ENCODE results near the gene ABHD4. TPM values are rescaled to one million over a fixed set of nuclear protein-coding genes. Genes with fewer than 3 reads are reported as not detected.

The ABHD4 gene
- total RNA-seq, 5 donors from 2014 or later (not counting 1 experiment from before 2014, with no cell fraction given): 10.1 to 20.9 (median 17.3) TPM

DNA sequence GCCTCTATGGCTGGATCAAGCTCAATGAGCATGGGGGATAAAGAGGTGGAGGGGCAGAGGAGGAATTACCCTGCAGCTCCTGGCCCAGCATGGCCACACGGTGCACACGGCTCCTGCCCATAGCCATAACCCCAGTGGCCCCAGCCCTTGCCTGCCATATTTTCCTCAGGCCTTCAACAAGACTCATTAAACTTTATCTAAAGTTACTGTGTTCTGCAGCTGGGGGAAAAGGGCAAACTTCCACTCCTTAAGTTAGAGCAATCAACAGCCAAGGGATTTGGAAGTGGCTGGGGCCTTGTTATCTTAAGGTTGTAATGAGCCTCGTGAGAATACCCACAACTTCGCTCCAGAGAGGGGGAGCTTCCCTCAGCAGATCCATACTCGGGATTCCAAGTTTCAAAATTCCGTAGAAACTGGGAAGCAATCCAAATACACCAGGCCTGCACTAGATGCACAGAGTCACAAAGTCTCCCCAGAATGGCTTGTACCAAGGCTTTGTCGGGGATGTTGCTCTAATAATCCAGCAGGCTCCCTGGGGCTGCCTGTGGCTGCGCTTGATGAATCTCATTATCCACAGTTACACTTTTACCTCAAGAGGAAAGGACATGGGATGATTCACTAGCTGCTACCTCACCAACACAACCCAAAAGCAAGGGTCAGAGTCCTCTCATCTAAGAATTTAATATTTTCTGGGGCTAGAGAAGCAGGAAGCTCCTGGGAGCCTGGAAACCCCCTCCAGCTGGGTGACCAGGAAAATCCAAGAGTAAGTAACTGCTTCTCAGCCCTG, 59.0 kb downstream of the ABHD4 start:
- POLR2A ChIA-PET: interaction anchor here in 1 of 2 donors (0.6 kb wide), 1 partner anchor 25 kb away, joined by 4 read pairs; no protein-coding TSS in a partner anchor
- no peaks in the 10 kb centered on the region for H3K27me3 ChIP-seq (replicated peaks in 1 of 2; ENCODE audit: control insufficient read depth in 2 of 2, extremely low read depth in 1 of 2, insufficient read depth in 2 of 2, low read length in 1 of 2)
- no peak overlapping the region for H3K27ac ChIP-seq (ENCODE audit: low read length)
- H3K36me3 Mint-ChIP-seq: no peaks in the 10 kb centered on the region
- H3K4me3 Mint-ChIP-seq: no peak overlapping the region
- DNase-seq: no peak
- H3K27me3 Mint-ChIP-seq: no peaks in the 10 kb centered on the region
- CTCF ChIA-PET: interaction anchor here (0.6 to 0.7 kb wide), 2 partner anchors 292 to 299 kb away, joined by 3 read pairs; no protein-coding TSS in a partner anchor
- no peak overlapping the region for H3K4me3 ChIP-seq (ENCODE audit: control insufficient read depth in 1 of 2, extremely low read depth in 1 of 2, low read length in 1 of 2)
- no peaks in the 10 kb centered on the region for H3K9me3 ChIP-seq
- 91% methylated on average over 3 of the region's 8 CpGs for WGBS (ENCODE audit: insufficient coverage)
- no peaks in the 10 kb centered on the region for H3K36me3 ChIP-seq (ENCODE audit: control insufficient read depth in 2 of 2, extremely low read depth in 1 of 2, insufficient read depth in 1 of 2, low read length in 1 of 2)
- no peak for ATAC-seq (replicated peaks in 1 of 4)
- H3K4me1 ChIP-seq (ENCODE audit: control insufficient read depth in 1 of 2, extremely low read depth in 1 of 2, insufficient read depth in 2 of 2, low read length in 2 of 2): no peaks in the 10 kb centered on the region
- H3K27ac Mint-ChIP-seq: no peak overlapping the region
- H3K4me1 Mint-ChIP-seq: no peaks in the 10 kb centered on the region
- H3K9me3 Mint-ChIP-seq: no peaks in the 10 kb centered on the region

- Mint-ChIP-seq H3K27me3 (no peaks in the 10 kb centered on the region), H3K4me1 (no peaks in the 10 kb centered on the region), H3K36me3 (no peaks in the 10 kb centered on the region), H3K4me3 (no peak overlapping the region), H3K27ac (no peak overlapping the region), H3K9me3 (no peaks in the 10 kb centered on the region)
- H3K27me3 ChIP-seq (replicated peaks in 1 of 2; ENCODE audit: control insufficient read depth in 2 of 2, extremely low read depth in 1 of 2, insufficient read depth in 2 of 2, low read length in 1 of 2): no peaks in the 10 kb centered on the region
- POLR2A ChIA-PET: interaction anchor here in 1 of 2 donors (0.6 kb wide), 1 partner anchor 26 kb away, joined by 4 read pairs; no protein-coding TSS in a partner anchor
- H3K27ac ChIP-seq (ENCODE audit: low read length): no peak overlapping the region
- WGBS (ENCODE audit: insufficient coverage): no CpG with 5 or more reads among the region's 1 CpG
- H3K4me1 ChIP-seq (ENCODE audit: control insufficient read depth in 1 of 2, extremely low read depth in 1 of 2, insufficient read depth in 2 of 2, low read length in 2 of 2): no peaks in the 10 kb centered on the region
- H3K9me3 ChIP-seq: no peaks in the 10 kb centered on the region
- no peak for ATAC-seq (replicated peaks in 1 of 4)
- CTCF ChIA-PET: interaction anchor here (0.5 to 0.7 kb wide), 2 partner anchors 233 to 298 kb away, joined by 3 read pairs; no protein-coding TSS in a partner anchor
- no peaks in the 10 kb centered on the region for H3K36me3 ChIP-seq (ENCODE audit: control insufficient read depth in 2 of 2, extremely low read depth in 1 of 2, insufficient read depth in 1 of 2, low read length in 1 of 2)
- DNase-seq: no peak
- H3K4me3 ChIP-seq (ENCODE audit: control insufficient read depth in 1 of 2, extremely low read depth in 1 of 2, low read length in 1 of 2): no peak overlapping the region
These were observed 59.8 kb downstream of the ABHD4 start for GRCh38 chr14:22657861-22658260.

- H3K9me3 ChIP-seq: no peaks in the 10 kb centered on the region
- no peak overlapping the region for H3K4me3 ChIP-seq (ENCODE audit: control insufficient read depth in 1 of 2, extremely low read depth in 1 of 2, low read length in 1 of 2)
- WGBS (ENCODE audit: insufficient coverage): 57% methylated on average over 1 of the region's 1 CpG
- DNase-seq: no peak
- Mint-ChIP-seq H3K4me1 (no peaks in the 10 kb centered on the region), H3K4me3 (no peak overlapping the region), H3K27me3 (no peaks in the 10 kb centered on the region), H3K36me3 (no peaks in the 10 kb centered on the region), H3K27ac (no peak overlapping the region), H3K9me3 (no peaks in the 10 kb centered on the region)
- CTCF ChIA-PET: interaction anchor here in 1 of 2 donors (0.6 to 1.0 kb wide), 2 partner anchors 27 to 89 kb away, joined by 3 read pairs; no protein-coding TSS in a partner anchor
- no peaks in the 10 kb centered on the region for H3K4me1 ChIP-seq (ENCODE audit: control insufficient read depth in 1 of 2, extremely low read depth in 1 of 2, insufficient read depth in 2 of 2, low read length in 2 of 2)
- POLR2A ChIA-PET: no interaction called here
- ATAC-seq (replicated peaks in 1 of 4): no peak
- H3K27ac ChIP-seq (ENCODE audit: low read length): no peak overlapping the region
- no peaks in the 10 kb centered on the region for H3K27me3 ChIP-seq (replicated peaks in 1 of 2; ENCODE audit: control insufficient read depth in 2 of 2, extremely low read depth in 1 of 2, insufficient read depth in 2 of 2, low read length in 1 of 2)
- H3K36me3 ChIP-seq (ENCODE audit: control insufficient read depth in 2 of 2, extremely low read depth in 1 of 2, insufficient read depth in 1 of 2, low read length in 1 of 2): no peaks in the 10 kb centered on the region
These were observed 60.8 kb downstream of the ABHD4 start for GRCh38 chr14:22658946-22659345.

- Mint-ChIP-seq H3K27ac (no peak overlapping the region), H3K9me3 (no peaks in the 10 kb centered on the region), H3K4me1 (no peaks in the 10 kb centered on the region), H3K27me3 (no peaks in the 10 kb centered on the region), H3K36me3 (no peaks in the 10 kb centered on the region), H3K4me3 (no peak overlapping the region)
- Histone ChIP-seq H3K27me3 (replicated peaks in 1 of 2; ENCODE audit: control insufficient read depth in 2 of 2, extremely low read depth in 1 of 2, insufficient read depth in 2 of 2, low read length in 1 of 2) (no peaks in the 10 kb centered on the region), H3K27ac (ENCODE audit: low read length) (no peak overlapping the region), H3K4me3 (ENCODE audit: control insufficient read depth in 1 of 2, extremely low read depth in 1 of 2, low read length in 1 of 2) (no peak overlapping the region), H3K4me1 (ENCODE audit: control insufficient read depth in 1 of 2, extremely low read depth in 1 of 2, insufficient read depth in 2 of 2, low read length in 2 of 2) (no peaks in the 10 kb centered on the region), H3K9me3 (no peaks in the 10 kb centered on the region), H3K36me3 (ENCODE audit: control insufficient read depth in 2 of 2, extremely low read depth in 1 of 2, insufficient read depth in 1 of 2, low read length in 1 of 2) (no peaks in the 10 kb centered on the region)
- ChIA-PET CTCF (interaction anchor here (0.6 to 0.7 kb wide), 2 partner anchors 670 to 1494 kb away, joined by 3 to 4 read pairs; no protein-coding TSS in a partner anchor), POLR2A (no interaction called here)
- no peak for ATAC-seq (replicated peaks in 1 of 4)
- no peak for DNase-seq
- no CpG with 5 or more reads among the region's 4 CpGs for WGBS (ENCODE audit: insufficient coverage)
These were observed 62.6 kb downstream of the ABHD4 start for GRCh38 chr14:22660654-22661053.

Other genes with a start within 250 kb of the ABHD4 start
- 100 to 1,000 TPM in 4 of 5 donors, 10 to 100 TPM in 1; 80.9 to 127 (median 113) TPM for gene DAD1, start 9.1 kb upstream of the ABHD4 start, total RNA-seq
- gene OR6J1, start 46.1 kb downstream of the ABHD4 start, total RNA-seq: not detected
- gene OXA1L, start 168.4 kb downstream of the ABHD4 start, total RNA-seq: 100 to 1,000 TPM; 130 to 152 (median 136) TPM
- 1 to 10 TPM in 2 of 5 donors, under 1 TPM in 2, not detected in 1; 0.75 to 1.8 (median 0.98) TPM for gene SLC7A7, start 217.1 kb downstream of the ABHD4 start, total RNA-seq
- gene MRPL52, start 231.6 kb downstream of the ABHD4 start, total RNA-seq: 10 to 100 TPM; 36.5 to 70.1 (median 62.2) TPM
- 1 to 10 TPM; 1.9 to 3.7 (median 2.3) TPM for gene MMP14, start 238.3 kb downstream of the ABHD4 start, total RNA-seq

Measured in T-cell (primary cell).